ENCODE results near the gene ANKRD12. TPM values are rescaled to one million over a fixed set of nuclear protein-coding genes. Genes with fewer than 3 reads are reported as not detected.

The ANKRD12 gene
- total and polyA plus RNA-seq, 10 of the 15 experiments (the other 5 are each of a cell fraction or from before 2014, with no cell fraction given): 5.9 to 45.7 (median 20.2) TPM

GRCh38 chr18:9156604-9157249 is 20.1 kb downstream of the ANKRD12 start:
- intact Hi-C loops (cut with micrococcal nuclease; ENCODE audit: unreplicated experiment): no loop called here
- no peak overlapping the region for H3K4me3 ChIP-seq
- TSS peak; percentile 10 for BruUV-seq (replicated peaks)
- RAD21 ChIA-PET (ENCODE audit: unreplicated experiment): interaction anchor here (0.5 to 1.5 kb wide), 3 partner anchors 15 to 83 kb away, joined by 3 read pairs; no protein-coding TSS in a partner anchor
- H3K9me3 ChIP-seq (replicated peaks; ENCODE audit: control insufficient read depth, insufficient read depth, low read length): peaks cover 6% of the 10 kb centered on the region
- DNase-seq (ENCODE audit: low read depth, low spot score) (no peak), ATAC-seq (no peak), FAIRE-seq (no peak)
- in situ Hi-C loops (cut with MboI): loop anchor here (10.0 kb wide), 1 partner anchor 162 kb away; no protein-coding TSS in a partner anchor
- no peak overlapping the region for H3K4me2 ChIP-seq (ENCODE audit: control insufficient read depth, insufficient read depth)
- H3K9ac ChIP-seq (ENCODE audit: control insufficient read depth, insufficient read depth, low read length): no peak overlapping the region
- 97% methylated on average over 4 of the region's 4 CpGs for WGBS (ENCODE audit: insufficient coverage, insufficient replicate concordance, low lambda C conversion rate, missing lambda C conversion rate)
- H4K20me1 ChIP-seq (ENCODE audit: control insufficient read depth, insufficient read depth): no peaks in the 10 kb centered on the region; the same call in 1 of the 2 replicates
- no peaks in the 10 kb centered on the region for H3K4me1 ChIP-seq (ENCODE audit: control insufficient read depth, insufficient read depth, low read length)
- POLR2A ChIA-PET: interaction anchor here (0.8 kb wide), 1 partner anchor 74 kb away, joined by 4 read pairs; no protein-coding TSS in a partner anchor
- no peak overlapping the region for H3K27ac ChIP-seq (ENCODE audit: control insufficient read depth, insufficient read depth)
- no peaks in the 10 kb centered on the region for H3K27me3 ChIP-seq (replicated peaks in 1 of 2; ENCODE audit: control insufficient read depth in 2 of 2, insufficient read depth in 2 of 2, low read length in 1 of 2)
- no peak overlapping the region for H2AFZ ChIP-seq (ENCODE audit: control insufficient read depth, low read depth, low read length)
- CTCF ChIA-PET: interaction anchor here (0.9 to 1.5 kb wide), 3 partner anchors 9 to 360 kb away, joined by 3 to 4 read pairs (median 4); no protein-coding TSS in a partner anchor
- peaks cover 0 to 2% of the 10 kb centered on the region in 2 experiments for H3K36me3 ChIP-seq (ENCODE audit: control insufficient read depth in 2 of 2, insufficient read depth in 2 of 2, low read length in 1 of 2)
- peaks cover 77% of the 10 kb centered on the region for H3K79me2 ChIP-seq (ENCODE audit: control insufficient read depth, insufficient read depth, low read length)
- SMC1A ChIA-PET (ENCODE audit: uncharacterized antibody, unreplicated experiment): interaction anchor here (0.8 to 1.8 kb wide), 2 partner anchors 47 to 53 kb away, joined by 4 to 8 read pairs; no protein-coding TSS in a partner anchor
- TF ChIP-seq RFX5 (IDR thresholded peaks at IDR 0.05; ENCODE audit: low read depth, low read length) (no peak), SRF (IDR thresholded peaks at IDR 0.05; ENCODE audit: low read depth in 2 of 2, low read length in 2 of 2) (no peak), PAX5 (IDR thresholded peaks at IDR 0.05; ENCODE audit: borderline replicate concordance, low read depth, low read length) (no peak), NRF1 (conservative IDR thresholded peaks at IDR 0.05; ENCODE audit: low read depth, low read length) (no peak), ESRRA (IDR thresholded peaks at IDR 0.05; ENCODE audit: low read length) (no peak), SMAD1 (IDR thresholded peaks at IDR 0.05; ENCODE audit: low read depth, partially characterized antibody) (no peak), TAF1 (IDR thresholded peaks at IDR 0.05; ENCODE audit: borderline replicate concordance, low read depth, low read length) (no peak), EZH2 (IDR thresholded peaks at IDR 0.05; ENCODE audit: borderline replicate concordance, control insufficient read depth, low read depth, low read length) (no peak), BCLAF1 (IDR thresholded peaks at IDR 0.05) (no peak), BHLHE40 (IDR thresholded peaks at IDR 0.05; ENCODE audit: borderline replicate concordance in 1 of 2, low read depth in 2 of 2, low read length in 1 of 2) (no peak), HDAC6 (IDR thresholded peaks at IDR 0.05; ENCODE audit: unreplicated experiment) (no peak)
- TF ChIP-seq, protein P1, sequence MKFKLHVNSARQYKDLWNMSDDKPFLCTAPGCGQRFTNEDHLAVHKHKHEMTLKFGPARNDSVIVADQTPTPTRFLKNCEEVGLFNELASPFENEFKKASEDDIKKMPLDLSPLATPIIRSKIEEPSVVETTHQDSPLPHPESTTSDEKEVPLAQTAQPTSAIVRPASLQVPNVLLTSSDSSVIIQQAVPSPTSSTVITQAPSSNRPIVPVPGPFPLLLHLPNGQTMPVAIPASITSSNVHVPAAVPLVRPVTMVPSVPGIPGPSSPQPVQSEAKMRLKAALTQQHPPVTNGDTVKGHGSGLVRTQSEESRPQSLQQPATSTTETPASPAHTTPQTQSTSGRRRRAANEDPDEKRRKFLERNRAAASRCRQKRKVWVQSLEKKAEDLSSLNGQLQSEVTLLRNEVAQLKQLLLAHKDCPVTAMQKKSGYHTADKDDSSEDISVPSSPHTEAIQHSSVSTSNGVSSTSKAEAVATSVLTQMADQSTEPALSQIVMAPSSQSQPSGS (IDR thresholded peaks at IDR 0.05; ENCODE audit: low read length): no peak
- TF ChIP-seq, protein P2, sequence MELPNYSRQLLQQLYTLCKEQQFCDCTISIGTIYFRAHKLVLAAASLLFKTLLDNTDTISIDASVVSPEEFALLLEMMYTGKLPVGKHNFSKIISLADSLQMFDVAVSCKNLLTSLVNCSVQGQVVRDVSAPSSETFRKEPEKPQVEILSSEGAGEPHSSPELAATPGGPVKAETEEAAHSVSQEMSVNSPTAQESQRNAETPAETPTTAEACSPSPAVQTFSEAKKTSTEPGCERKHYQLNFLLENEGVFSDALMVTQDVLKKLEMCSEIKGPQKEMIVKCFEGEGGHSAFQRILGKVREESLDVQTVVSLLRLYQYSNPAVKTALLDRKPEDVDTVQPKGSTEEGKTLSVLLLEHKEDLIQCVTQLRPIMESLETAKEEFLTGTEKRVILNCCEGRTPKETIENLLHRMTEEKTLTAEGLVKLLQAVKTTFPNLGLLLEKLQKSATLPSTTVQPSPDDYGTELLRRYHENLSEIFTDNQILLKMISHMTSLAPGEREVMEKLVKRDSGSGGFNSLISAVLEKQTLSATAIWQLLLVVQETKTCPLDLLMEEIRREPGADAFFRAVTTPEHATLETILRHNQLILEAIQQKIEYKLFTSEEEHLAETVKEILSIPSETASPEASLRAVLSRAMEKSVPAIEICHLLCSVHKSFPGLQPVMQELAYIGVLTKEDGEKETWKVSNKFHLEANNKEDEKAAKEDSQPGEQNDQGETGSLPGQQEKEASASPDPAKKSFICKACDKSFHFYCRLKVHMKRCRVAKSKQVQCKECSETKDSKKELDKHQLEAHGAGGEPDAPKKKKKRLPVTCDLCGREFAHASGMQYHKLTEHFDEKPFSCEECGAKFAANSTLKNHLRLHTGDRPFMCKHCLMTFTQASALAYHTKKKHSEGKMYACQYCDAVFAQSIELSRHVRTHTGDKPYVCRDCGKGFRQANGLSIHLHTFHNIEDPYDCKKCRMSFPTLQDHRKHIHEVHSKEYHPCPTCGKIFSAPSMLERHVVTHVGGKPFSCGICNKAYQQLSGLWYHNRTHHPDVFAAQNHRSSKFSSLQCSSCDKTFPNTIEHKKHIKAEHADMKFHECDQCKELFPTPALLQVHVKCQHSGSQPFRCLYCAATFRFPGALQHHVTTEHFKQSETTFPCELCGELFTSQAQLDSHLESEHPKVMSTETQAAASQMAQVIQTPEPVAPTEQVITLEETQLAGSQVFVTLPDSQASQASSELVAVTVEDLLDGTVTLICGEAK (IDR thresholded peaks at IDR 0.05; ENCODE audit: borderline replicate concordance): no peak

Measured in GM12878 (cell line).